ENCODE measurements around the gene RAB31.

RAB31 gene

DNA sequence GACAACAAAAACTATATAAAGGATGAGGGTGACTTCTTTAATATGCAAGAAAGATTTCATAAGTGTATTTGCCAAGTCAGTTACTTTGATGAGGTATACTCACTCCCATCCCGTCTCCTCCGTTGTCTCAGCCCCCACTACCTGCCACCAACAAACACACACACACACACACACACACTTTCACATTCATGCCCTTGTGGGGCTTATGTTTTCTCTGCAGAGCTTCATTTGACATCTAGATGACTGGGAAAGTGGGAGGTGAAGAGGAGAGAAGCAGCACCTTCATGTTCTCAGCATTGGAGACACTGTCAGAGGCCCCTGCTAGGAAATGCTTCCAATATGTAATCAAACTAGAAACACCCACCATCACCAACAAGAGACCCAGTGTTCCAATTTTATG, 155.2 kb downstream of the RAB31 start:
- Histone ChIP-seq H3K9me3 (ENCODE audit: low read length) (peaks cover 6% of the 10 kb centered on the region), H3K4me1 (ENCODE audit: insufficient read depth, low read length) (peaks cover 17% of the 10 kb centered on the region), H3K36me3 (ENCODE audit: insufficient read depth, low read length) (peaks cover 7% of the 10 kb centered on the region), H3K27me3 (ENCODE audit: insufficient read depth, low read length) (no peaks in the 10 kb centered on the region), H2AFZ (ENCODE audit: low read depth, low read length) (no peak overlapping the region), H3K4me3 (ENCODE audit: low read length) (no peak overlapping the region)

DNA sequence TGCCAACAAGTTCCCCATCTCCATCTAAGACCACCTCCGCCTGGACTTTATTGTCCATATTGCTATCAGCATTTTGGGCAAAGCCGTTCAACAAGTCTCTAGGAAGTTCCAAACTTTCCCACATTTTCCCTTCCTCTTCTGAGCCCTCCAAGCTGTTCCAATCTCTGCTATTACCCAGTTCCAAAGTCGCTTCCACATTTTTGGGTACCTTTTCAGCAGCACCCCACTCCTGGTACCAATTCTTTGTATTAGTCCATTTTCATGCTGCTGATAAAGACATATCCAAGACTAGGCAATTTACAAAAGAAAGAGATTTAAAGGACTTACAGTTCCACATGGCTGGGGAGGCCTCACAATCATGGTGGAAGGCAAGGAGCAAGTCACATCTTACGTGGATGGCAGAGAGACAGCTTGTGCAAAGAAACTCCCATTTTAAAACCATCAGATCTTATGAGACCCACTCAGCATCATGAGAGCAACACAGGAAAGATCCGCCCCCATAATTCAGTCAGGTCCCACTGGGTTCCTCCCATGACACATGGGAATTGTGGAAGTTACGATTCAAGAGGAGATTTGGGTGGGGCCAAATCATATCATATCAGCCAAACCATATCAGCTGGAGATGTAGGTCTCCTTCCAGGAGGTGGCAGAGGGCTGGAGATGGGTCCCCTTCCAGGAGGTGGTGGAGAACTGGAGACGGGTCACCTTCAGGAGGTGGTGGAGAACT, 157.8 kb downstream of the RAB31 start:
- Histone ChIP-seq H3K4me1 (ENCODE audit: insufficient read depth, low read length) (peaks cover 39% of the 10 kb centered on the region), H3K4me3 (ENCODE audit: low read length) (no peak overlapping the region), H3K36me3 (ENCODE audit: insufficient read depth, low read length) (no peaks in the 10 kb centered on the region), H3K9me3 (ENCODE audit: low read length) (peaks cover 6% of the 10 kb centered on the region), H3K27me3 (ENCODE audit: insufficient read depth, low read length) (no peaks in the 10 kb centered on the region), H2AFZ (ENCODE audit: low read depth, low read length) (no peak overlapping the region)

DNA sequence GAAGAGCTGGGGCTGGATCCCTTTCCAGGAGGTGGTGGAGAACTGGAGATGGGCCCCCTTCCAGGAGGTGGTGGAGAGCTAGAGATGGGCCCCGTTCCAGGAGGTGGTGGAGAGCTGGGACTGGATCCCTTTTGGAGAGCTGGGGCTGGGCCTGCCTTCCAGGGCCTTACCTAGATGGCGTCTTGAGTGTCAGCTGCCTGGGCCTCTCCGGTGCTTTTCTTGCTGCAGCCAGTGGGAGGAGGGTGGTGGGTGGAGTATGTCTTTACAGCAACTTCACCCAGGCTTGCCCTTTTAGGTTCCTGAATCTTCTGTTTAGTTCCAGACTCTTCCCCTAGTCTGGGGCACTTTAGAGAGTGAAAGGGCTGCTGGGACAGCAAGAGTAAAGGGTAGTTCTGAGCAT, 158.5 kb downstream of the RAB31 start:
- no peaks in the 10 kb centered on the region for H3K36me3 ChIP-seq (ENCODE audit: insufficient read depth, low read length)
- H3K4me3 ChIP-seq (ENCODE audit: low read length) = no peak overlapping the region
- H3K4me1 ChIP-seq (ENCODE audit: insufficient read depth, low read length) = peaks cover 39% of the 10 kb centered on the region

DNA sequence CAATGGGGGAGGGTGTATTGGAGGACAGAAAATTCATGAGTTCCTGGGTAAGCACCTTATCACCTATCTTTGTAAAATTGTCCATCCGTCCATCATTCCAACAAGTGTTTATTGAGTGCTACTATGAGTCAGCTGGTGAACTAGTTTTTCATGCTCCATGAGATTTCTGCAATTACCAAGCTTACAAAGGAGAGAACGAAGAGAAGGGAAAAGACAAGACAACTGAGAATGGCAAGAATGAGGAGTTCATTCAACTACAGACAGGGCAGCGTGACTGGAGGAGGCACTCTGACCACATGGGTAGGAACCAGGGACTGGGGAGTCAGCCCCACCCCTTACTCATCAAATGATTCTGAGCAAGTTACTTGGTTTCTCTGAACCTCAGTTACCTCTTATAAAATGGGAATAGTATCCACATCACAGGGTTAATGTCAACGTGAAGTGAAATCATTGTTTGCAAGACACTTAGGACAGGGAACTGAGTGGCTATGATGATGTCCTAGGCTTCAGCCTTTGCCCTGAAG, 159.0 kb downstream of the RAB31 start:
- Histone ChIP-seq H3K4me3 (ENCODE audit: low read length) (no peak overlapping the region), H3K27me3 (ENCODE audit: insufficient read depth, low read length) (no peaks in the 10 kb centered on the region), H2AFZ (ENCODE audit: low read depth, low read length) (no peak overlapping the region), H3K9me3 (ENCODE audit: low read length) (peaks cover 6% of the 10 kb centered on the region), H3K36me3 (ENCODE audit: insufficient read depth, low read length) (no peaks in the 10 kb centered on the region), H3K4me1 (ENCODE audit: insufficient read depth, low read length) (peaks cover 34% of the 10 kb centered on the region)

More for the DNA sequence above, 158.5 kb downstream of the RAB31 start:
- Histone ChIP-seq H3K27me3 (ENCODE audit: insufficient read depth, low read length) (no peaks in the 10 kb centered on the region), H3K9me3 (ENCODE audit: low read length) (peaks cover 6% of the 10 kb centered on the region), H2AFZ (ENCODE audit: low read depth, low read length) (no peak overlapping the region)

DNA sequence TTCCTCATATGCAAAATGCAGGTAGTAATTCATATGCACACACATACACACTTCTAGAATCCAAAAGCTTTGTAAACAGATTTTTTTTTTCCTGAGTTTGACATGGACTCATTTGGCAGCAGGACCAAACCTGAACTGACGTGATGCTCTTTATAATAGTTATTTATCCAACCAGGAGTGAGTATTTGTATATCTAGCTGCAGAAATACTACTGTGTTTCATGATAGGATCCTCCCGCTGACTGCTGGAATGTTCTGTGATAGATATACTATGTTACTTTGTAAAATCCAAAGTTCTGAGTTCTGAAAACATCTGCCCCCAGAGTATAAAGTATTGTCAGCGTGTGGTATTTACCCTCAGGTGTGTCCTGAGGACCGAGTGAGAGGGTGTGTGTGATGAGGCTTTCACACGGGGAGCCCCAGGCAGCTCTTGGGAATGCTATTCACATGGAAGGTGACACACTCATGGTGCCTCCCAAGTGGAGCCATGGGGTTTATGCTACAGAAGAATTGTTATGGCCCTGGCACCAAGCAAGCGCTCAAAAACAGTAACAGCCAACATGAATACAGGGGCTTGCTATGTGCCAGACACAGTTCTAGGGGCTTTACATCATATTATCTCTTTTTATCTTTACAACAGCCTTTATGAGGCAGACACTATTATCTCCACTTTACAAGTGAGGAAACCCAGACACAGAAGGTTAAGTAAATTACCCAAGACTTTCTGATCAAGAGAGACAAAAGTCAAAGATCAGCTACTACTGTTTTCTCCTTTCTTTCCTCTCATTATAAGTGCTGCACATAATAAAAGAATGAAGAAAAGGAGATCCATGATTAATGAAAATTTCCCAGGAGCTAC, 161.0 kb downstream of the RAB31 start:
- H3K9me3 ChIP-seq (ENCODE audit: low read length) = peaks cover 6% of the 10 kb centered on the region
- no peaks in the 10 kb centered on the region for H3K27me3 ChIP-seq (ENCODE audit: insufficient read depth, low read length)
- H3K4me1 ChIP-seq (ENCODE audit: insufficient read depth, low read length) = peaks cover 22% of the 10 kb centered on the region
- no peak overlapping the region for H3K4me3 ChIP-seq (ENCODE audit: low read length)
- no peak overlapping the region for H2AFZ ChIP-seq (ENCODE audit: low read depth, low read length)
- no peaks in the 10 kb centered on the region for H3K36me3 ChIP-seq (ENCODE audit: insufficient read depth, low read length)

DNA sequence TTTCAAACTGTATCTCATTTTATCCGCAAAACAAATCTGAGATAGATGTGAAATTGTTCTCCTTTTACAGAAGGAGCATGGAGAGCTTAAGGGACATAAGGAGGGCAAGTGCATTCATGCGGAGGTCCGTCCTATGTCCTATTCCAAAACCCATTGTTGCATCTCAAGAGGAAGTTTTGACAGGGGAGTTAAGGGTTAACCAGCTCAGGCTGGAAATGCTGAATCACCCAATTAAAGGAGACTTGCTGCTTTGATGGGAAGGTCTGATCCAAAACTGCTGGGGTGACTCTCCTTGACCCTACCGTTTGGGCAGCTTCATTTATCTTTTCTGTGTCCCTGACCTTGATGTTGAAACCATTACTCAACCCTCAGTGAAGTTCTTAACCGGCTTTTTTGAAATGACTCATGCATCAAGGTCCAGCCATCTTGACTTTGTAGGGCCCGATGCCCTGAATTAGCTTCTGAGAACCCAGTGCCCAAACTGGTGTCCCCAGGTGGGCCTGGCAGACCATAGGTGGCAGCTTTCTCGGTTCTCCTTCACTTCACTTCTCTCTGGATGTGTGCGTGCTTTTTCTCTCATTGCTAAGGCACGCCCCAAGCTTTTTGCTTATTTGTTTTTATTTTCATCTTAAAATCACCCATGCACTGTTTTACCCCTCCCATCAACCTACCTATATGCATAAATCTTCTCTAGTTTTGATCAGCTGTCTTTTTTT, 161.8 kb downstream of the RAB31 start:
- Histone ChIP-seq H3K4me3 (ENCODE audit: low read length) (no peak overlapping the region), H3K36me3 (ENCODE audit: insufficient read depth, low read length) (no peaks in the 10 kb centered on the region), H3K27me3 (ENCODE audit: insufficient read depth, low read length) (no peaks in the 10 kb centered on the region), H3K4me1 (ENCODE audit: insufficient read depth, low read length) (peaks cover 22% of the 10 kb centered on the region), H3K9me3 (ENCODE audit: low read length) (peaks cover 5% of the 10 kb centered on the region), H2AFZ (ENCODE audit: low read depth, low read length) (no peak overlapping the region)

DNA sequence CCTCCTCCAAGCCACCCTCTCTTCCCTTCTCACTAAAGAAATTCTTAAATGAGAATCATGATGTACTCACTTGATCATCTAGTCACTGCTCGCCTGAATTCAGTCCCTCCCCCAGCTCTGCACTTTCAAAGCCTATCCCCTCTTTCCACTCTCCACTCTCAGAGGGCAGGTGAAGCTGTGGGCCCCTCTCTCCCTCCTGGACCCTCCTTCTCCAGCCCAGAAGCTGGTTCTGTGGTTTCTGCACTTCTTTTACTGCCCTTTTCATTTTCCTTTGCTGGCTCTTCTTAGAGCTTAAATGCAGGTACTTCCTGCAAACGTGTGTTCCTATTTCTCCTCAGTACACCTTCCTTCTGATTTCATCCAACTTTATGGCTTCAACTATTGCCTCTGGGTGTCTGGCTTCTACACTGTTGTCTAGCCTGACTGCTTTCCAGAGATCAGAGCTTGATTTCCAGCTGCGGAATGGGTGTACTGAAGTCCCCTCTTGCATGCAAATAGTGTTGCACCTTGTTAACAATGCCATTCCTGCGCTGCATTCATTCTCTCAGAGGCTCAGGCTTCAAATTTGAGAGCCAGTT, 162.4 kb downstream of the RAB31 start:
- peaks cover 2% of the 10 kb centered on the region for H3K9me3 ChIP-seq (ENCODE audit: low read length)
- no peak overlapping the region for H2AFZ ChIP-seq (ENCODE audit: low read depth, low read length)
- peaks cover 22% of the 10 kb centered on the region for H3K4me1 ChIP-seq (ENCODE audit: insufficient read depth, low read length)
- no peaks in the 10 kb centered on the region for H3K36me3 ChIP-seq (ENCODE audit: insufficient read depth, low read length)
- no peaks in the 10 kb centered on the region for H3K27me3 ChIP-seq (ENCODE audit: insufficient read depth, low read length)
- H3K4me3 ChIP-seq (ENCODE audit: low read length) = no peak overlapping the region

DNA sequence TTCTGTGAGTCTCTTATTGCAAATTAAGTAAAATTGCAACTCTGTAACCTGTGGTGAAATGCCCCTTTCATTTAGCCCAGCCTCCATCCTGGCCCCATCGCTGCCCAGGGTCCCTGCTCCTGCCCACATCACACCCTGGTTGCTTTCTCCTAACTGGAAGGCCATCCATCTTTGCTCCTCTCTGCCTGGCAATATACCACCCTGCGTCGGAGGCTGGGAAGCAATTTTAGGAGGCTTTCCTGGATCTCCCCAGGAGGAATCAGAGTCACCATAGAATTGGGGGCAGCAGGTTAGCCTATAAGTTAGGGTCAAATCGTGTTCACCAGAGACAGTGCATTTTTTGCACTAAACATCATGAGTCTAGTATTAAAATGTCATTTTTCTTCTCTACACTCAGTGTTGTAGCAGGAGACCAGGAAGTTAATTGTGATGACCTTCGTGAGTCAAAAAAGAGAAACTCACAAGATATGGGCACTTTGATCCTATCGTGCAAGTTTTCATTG, 163.2 kb downstream of the RAB31 start:
- Histone ChIP-seq H3K36me3 (ENCODE audit: insufficient read depth, low read length) (no peaks in the 10 kb centered on the region), H3K27me3 (ENCODE audit: insufficient read depth, low read length) (no peaks in the 10 kb centered on the region), H3K9me3 (ENCODE audit: low read length) (peaks cover 2% of the 10 kb centered on the region), H3K4me1 (ENCODE audit: insufficient read depth, low read length) (peaks cover 22% of the 10 kb centered on the region), H2AFZ (ENCODE audit: low read depth, low read length) (no peak overlapping the region), H3K4me3 (ENCODE audit: low read length) (no peak overlapping the region)

DNA sequence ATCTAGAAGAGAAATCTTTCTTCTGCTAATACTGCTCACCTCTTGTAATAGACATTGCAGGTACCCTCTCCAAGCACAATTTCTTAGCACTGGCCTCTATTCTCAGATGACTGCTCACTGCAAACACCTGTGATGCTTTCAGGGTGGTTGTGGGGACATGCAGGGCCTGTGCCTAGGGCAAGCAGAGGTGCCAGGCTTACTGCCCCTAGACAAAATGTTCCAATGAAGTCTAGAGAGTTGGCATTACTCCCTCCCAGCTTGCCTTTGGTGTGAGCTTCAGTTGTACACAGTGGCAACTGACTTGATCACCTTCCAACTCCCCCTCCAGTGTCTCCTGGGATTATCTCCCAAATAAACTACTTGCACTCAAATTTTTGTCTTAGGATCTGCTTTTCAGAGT, 164.7 kb downstream of the RAB31 start:
- H3K9me3 ChIP-seq (ENCODE audit: low read length) = no peaks in the 10 kb centered on the region
- peaks cover 22% of the 10 kb centered on the region for H3K4me1 ChIP-seq (ENCODE audit: insufficient read depth, low read length)
- H2AFZ ChIP-seq (ENCODE audit: low read depth, low read length) = no peak overlapping the region
- no peaks in the 10 kb centered on the region for H3K27me3 ChIP-seq (ENCODE audit: insufficient read depth, low read length)
- no peak overlapping the region for H3K4me3 ChIP-seq (ENCODE audit: low read length)
- H3K36me3 ChIP-seq (ENCODE audit: insufficient read depth, low read length) = no peaks in the 10 kb centered on the region

DNA sequence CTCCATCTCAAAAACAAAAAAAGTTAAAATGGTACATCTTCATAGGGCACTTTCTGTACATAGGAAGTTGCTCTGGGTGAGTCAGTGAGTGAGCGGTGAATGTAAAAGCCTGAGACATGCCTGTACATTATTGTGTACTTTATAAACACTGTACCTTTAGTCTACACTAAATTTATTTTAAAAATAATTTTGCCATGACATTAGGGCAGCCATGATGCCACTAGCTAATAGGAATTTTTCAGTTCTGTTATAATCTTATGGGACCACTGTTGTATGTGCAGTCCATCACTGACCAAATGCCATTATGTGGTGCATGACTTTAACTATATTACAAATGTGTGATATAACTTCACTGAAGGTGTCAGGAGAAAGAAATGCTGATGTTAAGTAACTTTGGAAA, 166.6 kb downstream of the RAB31 start:
- Histone ChIP-seq H3K36me3 (ENCODE audit: insufficient read depth, low read length) (no peaks in the 10 kb centered on the region), H2AFZ (ENCODE audit: low read depth, low read length) (no peak overlapping the region), H3K27me3 (ENCODE audit: insufficient read depth, low read length) (no peaks in the 10 kb centered on the region), H3K9me3 (ENCODE audit: low read length) (no peaks in the 10 kb centered on the region), H3K4me1 (ENCODE audit: insufficient read depth, low read length) (peaks cover 10% of the 10 kb centered on the region), H3K4me3 (ENCODE audit: low read length) (no peak overlapping the region)

DNA sequence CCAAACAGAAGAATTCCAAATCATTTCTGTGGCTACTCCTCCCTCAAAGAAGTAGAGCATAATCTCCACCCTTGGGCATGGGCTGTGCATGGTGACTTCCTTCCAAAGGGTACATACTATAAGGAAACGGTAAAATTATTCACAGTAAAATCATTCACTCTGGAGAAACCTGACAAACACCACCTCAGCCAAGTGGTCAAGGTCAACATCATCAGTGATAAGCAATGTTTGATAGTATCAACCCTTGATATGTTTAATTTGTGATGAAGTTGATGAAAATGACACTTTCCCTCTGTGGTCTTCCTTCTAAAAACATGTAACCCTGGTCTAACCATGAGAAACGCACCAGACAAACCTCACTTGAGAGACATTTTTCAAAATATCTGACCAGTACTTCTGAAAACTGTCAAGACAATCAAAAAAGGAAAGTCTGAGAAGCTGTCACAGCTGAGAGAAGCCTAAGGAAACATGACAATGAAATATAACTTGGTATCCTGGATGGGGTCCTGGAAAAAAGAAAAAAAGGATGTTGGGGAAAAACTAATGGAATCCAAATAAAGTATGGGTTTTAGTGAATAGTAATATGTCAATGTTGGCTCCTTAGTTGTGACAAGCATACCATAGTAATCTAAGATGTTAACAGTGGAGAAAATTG, 168.2 kb downstream of the RAB31 start:
- Histone ChIP-seq H3K27me3 (ENCODE audit: insufficient read depth, low read length) (no peaks in the 10 kb centered on the region), H3K36me3 (ENCODE audit: insufficient read depth, low read length) (no peaks in the 10 kb centered on the region), H3K4me3 (ENCODE audit: low read length) (no peak overlapping the region), H3K9me3 (ENCODE audit: low read length) (no peaks in the 10 kb centered on the region), H2AFZ (ENCODE audit: low read depth, low read length) (no peak overlapping the region), H3K4me1 (ENCODE audit: insufficient read depth, low read length) (no peaks in the 10 kb centered on the region)
